Measurements from ENCODE around the gene PARD6B.

Gene PARD6B

GRCh38 chr20:50724851-50725723 lies 6.3 kb upstream of the PARD6B start:
- peak; percentile 95 for DNase-seq

GRCh38 chr20:50725724-50726005 lies 5.7 kb upstream of the PARD6B start:
- DNase-seq, result no peak

- DNase-seq, result no peak
Observed at GRCh38 chr20:50726955-50727791, 4.2 kb upstream of the PARD6B start.

GRCh38 chr20:50727792-50728485 lies 3.4 kb upstream of the PARD6B start:
- DNase-seq, result no peak

- no peak for DNase-seq
Observed at GRCh38 chr20:50728486-50728980, 2.8 kb upstream of the PARD6B start.

- no peak for DNase-seq
Observed at GRCh38 chr20:50728981-50729874, 2.2 kb upstream of the PARD6B start.

- DNase-seq, result no peak
Observed at GRCh38 chr20:50729901-50730764, 1.2 kb upstream of the PARD6B start.

- no peak for DNase-seq
Observed at GRCh38 chr20:50730765-50731054, 670 bp upstream of the PARD6B start.

GRCh38 chr20:50731930-50732690 lies 730 bp downstream of the PARD6B start:
- no peak for DNase-seq

- no peak for DNase-seq
Observed at GRCh38 chr20:50733644-50734349, 2.4 kb downstream of the PARD6B start.

GRCh38 chr20:50734730-50735679 lies 3.6 kb downstream of the PARD6B start:
- DNase-seq, result no peak

- no peak for DNase-seq
Observed at GRCh38 chr20:50735813-50736212, 4.4 kb downstream of the PARD6B start.

- no peak for DNase-seq
Observed at GRCh38 chr20:50737352-50737751, 6.0 kb downstream of the PARD6B start.

GRCh38 chr20:50743087-50743486 lies 11.7 kb downstream of the PARD6B start:
- no peak for DNase-seq

- DNase-seq, result peak; percentile 91
Observed at GRCh38 chr20:50744143-50744792, 12.9 kb downstream of the PARD6B start.

- no peak for DNase-seq
Observed at GRCh38 chr20:50745634-50746137, 14.3 kb downstream of the PARD6B start.

GRCh38 chr20:50746138-50746940 lies 15.0 kb downstream of the PARD6B start:
- no peak for DNase-seq
